GM18873 (cell line): ENCODE results near the gene GFRA4.

Experiments
- ATAC-seq: cut with Tn5 transposase; IDR thresholded peaks from one replicate; pipeline ENCODE4 v1.9.1; 2021; ENCODE audit warnings: mild to moderate bottlenecking, moderate library complexity, moderate number of reproducible peaks; ENCODE audit not compliant: unreplicated experiment, low FRiP score

Gene GFRA4

GRCh38 chr20:3674995-3675900, 12.0 kb upstream of the GFRA4 start:
- ATAC-seq = no peak

- ATAC-seq = no peak
These were observed 11.2 kb upstream of the GFRA4 start for GRCh38 chr20:3674447-3674846.

- ATAC-seq = no peak
These were observed 10.2 kb upstream of the GFRA4 start for GRCh38 chr20:3673221-3674070.

GRCh38 chr20:3672547-3673171, 9.5 kb upstream of the GFRA4 start:
- ATAC-seq = no peak

GRCh38 chr20:3671986-3672546, 8.9 kb upstream of the GFRA4 start:
- no peak for ATAC-seq

- no peak for ATAC-seq
These were observed 7.7 kb upstream of the GFRA4 start for GRCh38 chr20:3670945-3671344.

- ATAC-seq = no peak
These were observed 7.3 kb upstream of the GFRA4 start for GRCh38 chr20:3670511-3670910.

DNA sequence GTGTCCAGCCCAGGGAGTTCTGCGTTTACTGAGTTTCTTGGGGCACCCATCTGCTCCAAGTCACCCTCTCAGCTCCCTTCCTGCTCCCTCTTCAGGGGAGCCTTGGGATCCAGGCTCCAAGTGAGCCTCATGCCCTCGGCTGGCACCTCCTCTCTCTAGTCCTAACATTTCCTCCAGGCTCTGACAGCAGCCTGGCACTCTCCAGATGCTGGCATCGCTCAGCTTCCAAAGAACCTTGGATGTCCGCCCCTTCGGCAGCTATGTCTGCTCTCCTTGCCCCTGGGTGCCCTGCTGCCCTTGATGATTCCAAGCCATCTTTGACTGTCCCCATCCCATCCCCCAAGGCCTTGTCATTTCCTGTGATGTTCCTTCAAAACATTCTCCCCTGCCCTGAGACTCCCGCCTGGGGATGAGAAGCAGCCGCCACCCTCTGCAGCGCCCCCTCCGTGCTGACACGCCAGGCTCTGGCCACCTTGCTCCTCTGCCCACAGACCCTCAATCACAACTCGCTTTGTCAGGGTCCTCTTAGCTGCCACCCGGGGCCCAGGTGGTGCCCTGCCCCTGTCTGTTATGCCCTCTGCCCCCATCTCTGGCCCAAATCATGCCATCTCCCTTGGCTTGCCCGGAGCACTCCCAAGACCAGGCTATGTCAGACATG, 6.6 kb upstream of the GFRA4 start:
- no peak for ATAC-seq

GRCh38 chr20:3667434-3668037, 4.3 kb upstream of the GFRA4 start:
- ATAC-seq = no peak

- ATAC-seq = no peak
These were observed 659 bp upstream of the GFRA4 start for GRCh38 chr20:3663858-3664257.

DNA sequence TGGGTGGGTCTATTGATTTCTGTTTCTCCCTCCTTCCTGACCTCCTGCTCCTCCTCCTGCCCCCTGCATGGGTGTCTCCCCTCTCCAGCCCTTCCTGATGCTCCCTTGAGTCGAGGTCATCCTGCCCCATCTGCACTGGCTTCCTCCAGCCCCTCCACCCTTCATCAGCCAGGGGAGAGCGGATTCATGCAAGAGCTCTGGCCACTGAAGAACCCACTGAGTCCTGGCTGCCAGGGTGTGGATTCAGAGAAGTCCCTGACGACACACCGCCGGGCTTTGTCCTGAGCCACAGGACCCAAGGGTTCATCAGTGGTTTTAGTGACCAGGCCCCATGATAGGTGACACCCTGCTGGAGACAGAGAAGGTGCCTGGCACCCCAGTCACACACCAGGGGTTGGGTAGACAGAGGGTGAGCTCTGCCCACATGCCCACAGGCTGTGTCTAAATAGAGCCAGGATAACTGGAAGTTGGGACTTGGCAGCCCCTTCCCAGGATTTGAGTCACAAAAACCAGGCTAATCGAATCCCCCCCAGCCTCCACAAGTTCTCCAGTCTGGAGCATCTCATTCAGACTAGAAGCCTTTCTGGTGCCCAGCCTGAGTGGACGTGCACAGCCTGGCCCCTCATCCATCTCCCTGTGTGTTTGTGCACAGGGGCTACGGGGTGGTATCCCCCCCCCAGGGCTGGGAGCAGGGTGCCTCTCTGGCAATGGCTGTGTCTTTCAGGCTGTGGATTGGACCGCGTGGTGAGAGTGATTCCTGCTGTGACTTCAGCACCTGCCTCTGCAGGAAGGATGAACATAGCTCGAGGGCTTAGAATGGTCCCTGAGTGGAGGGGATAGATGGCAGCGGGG, 1.2 kb downstream of the GFRA4 start:
- ATAC-seq = no peak

- no peak for ATAC-seq
These were observed 2.0 kb downstream of the GFRA4 start for GRCh38 chr20:3661060-3661813.

DNA sequence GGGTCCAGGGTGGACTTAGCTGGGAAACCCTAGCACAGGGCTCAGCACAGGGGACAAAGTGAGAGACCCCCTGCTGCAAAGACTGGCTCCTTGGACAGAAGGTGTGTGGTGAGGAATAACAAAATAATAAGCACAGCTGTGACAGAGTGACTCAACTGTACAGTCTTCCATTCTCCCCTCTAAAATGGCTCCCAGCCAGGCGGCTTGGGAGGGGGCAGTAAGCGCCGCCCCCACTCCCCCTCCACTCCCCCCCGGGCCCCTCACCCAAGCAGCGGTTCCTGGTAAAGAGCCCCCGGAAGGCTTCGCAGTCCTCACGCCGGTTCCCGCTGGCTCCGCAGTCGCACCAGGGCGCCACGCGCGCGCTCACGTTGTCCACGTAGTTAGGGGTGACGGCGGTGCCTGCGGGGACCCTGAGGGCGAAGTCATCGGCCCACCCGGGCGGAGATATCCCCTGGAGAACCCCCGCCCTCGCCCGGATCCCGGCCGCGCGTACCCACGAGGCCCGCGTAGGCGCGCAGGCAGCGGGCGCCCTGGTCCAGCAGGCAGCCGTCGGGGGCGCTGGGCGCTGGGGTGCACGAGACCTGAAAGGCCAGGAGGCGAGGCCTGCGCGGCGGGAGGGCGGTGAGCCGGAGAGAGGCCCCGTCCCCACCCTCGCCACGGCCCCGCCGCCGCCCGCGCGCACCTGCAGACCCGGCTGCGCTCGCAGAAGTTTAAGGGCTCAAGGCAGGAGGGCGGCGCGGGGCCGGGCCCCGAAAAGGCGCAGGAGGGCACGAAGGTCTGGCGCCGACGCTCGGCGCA, 2.7 kb downstream of the GFRA4 start:
- no peak for ATAC-seq

GRCh38 chr20:3659492-3660261, 3.5 kb downstream of the GFRA4 start:
- ATAC-seq = no peak

DNA sequence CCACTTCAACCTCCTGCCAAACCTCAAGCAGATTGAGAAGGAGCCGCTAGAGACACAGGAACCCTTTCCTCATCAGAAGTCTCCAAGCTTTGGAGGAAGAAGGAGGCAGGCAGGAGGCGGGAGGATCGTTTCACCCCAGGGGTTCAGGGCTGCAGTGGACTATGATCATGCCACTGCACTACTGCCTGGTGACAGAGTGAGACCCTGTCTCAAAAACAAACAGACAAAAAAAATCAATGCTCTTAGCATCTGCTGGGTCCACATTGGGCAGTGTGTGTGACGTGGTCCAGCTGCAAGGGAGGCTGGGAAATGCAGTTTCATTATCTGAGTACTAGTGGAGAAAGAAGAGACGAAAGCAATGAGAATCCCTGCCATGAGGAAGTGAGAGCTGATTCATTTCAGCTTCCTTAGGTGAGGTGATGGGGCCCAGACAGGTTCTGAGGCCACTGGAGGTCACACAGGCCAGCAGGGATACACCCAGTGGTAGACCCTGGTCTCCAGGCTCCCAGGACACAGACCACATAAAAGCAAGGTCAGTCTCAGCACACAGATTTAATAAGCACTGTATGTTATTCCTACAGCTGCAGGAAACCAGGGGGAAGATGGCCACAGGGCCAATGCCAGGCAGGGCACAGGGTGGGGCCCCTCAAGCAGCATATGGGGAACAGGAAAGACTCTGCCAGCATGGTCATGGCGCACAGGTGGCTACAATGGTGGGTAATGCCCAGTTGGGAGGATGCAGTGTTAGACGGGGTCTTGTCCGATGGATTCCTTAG, 4.3 kb downstream of the GFRA4 start:
- ATAC-seq = peak; percentile 87
